Measurements from ENCODE around the gene DPP6. TPM values are rescaled to one million over a fixed set of nuclear protein-coding genes. Genes with fewer than 3 reads are reported as not detected.

Gene DPP6
- total RNA-seq, 2 experiments from 2014 or later, result not detected

DNA sequence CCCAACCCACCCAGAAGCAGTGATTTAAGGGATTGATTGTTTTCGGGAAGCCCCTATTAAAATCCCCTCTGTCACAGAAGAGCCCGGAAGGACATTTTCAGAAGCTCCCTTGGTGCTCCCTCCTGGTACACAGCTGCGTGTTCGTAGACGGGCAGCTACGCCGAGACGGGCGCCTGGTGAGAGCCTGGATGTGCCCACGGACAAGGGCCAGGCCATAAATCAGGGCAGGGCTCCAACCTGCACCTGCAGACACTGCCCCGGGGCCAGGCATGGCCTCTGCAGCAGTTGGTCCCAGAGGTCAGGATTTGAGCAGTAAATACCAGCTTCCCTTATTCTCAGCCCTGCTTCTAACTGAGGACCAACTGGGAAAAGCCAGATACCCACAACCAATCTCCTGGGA lies 843.9 kb downstream of the DPP6 start:
- CTCF ChIA-PET, result no interaction called here
- intact Hi-C loops (cut with DNase I, micrococcal nuclease), result no loop called here
- DNase-seq (no peak), ATAC-seq (ENCODE audit: poor library complexity) (no peak)
- H3K4me1 ChIP-seq (ENCODE audit: insufficient read depth, low read length), result no peaks in the 10 kb centered on the region
- H3K36me3 Mint-ChIP-seq (ENCODE audit: low read depth), result no peaks in the 10 kb centered on the region
- peaks cover 0 to 12% of the 10 kb centered on the region in 2 experiments for H3K9me3 ChIP-seq (ENCODE audit: control insufficient read depth in 1 of 2, insufficient read depth in 1 of 2, low read length in 2 of 2)
- H3K4me1 Mint-ChIP-seq (ENCODE audit: low read depth), result no peaks in the 10 kb centered on the region
- no peak overlapping the region for H3K27ac ChIP-seq (ENCODE audit: low read depth in 1 of 2, low read length in 2 of 2)
- peaks cover 21% of the 10 kb centered on the region for H3K27me3 Mint-ChIP-seq
- TF ChIP-seq, protein P1, sequence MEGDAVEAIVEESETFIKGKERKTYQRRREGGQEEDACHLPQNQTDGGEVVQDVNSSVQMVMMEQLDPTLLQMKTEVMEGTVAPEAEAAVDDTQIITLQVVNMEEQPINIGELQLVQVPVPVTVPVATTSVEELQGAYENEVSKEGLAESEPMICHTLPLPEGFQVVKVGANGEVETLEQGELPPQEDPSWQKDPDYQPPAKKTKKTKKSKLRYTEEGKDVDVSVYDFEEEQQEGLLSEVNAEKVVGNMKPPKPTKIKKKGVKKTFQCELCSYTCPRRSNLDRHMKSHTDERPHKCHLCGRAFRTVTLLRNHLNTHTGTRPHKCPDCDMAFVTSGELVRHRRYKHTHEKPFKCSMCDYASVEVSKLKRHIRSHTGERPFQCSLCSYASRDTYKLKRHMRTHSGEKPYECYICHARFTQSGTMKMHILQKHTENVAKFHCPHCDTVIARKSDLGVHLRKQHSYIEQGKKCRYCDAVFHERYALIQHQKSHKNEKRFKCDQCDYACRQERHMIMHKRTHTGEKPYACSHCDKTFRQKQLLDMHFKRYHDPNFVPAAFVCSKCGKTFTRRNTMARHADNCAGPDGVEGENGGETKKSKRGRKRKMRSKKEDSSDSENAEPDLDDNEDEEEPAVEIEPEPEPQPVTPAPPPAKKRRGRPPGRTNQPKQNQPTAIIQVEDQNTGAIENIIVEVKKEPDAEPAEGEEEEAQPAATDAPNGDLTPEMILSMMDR (IDR thresholded peaks at IDR 0.05), result no peak
- no peak overlapping the region for H3K27ac Mint-ChIP-seq
- no peak overlapping the region for H3K4me3 ChIP-seq (ENCODE audit: low read length)
- no peaks in the 10 kb centered on the region for H3K9me3 Mint-ChIP-seq
- no peaks in the 10 kb centered on the region for H3K36me3 ChIP-seq (ENCODE audit: insufficient read depth, low read length)
- peaks cover 0 to 8% of the 10 kb centered on the region in 2 experiments for H3K27me3 ChIP-seq (ENCODE audit: control insufficient read depth in 1 of 2, insufficient read depth in 2 of 2, low read length in 2 of 2)
- POLR2A ChIA-PET, result no interaction called here
- H3K4me3 Mint-ChIP-seq, result no peak overlapping the region

DNA sequence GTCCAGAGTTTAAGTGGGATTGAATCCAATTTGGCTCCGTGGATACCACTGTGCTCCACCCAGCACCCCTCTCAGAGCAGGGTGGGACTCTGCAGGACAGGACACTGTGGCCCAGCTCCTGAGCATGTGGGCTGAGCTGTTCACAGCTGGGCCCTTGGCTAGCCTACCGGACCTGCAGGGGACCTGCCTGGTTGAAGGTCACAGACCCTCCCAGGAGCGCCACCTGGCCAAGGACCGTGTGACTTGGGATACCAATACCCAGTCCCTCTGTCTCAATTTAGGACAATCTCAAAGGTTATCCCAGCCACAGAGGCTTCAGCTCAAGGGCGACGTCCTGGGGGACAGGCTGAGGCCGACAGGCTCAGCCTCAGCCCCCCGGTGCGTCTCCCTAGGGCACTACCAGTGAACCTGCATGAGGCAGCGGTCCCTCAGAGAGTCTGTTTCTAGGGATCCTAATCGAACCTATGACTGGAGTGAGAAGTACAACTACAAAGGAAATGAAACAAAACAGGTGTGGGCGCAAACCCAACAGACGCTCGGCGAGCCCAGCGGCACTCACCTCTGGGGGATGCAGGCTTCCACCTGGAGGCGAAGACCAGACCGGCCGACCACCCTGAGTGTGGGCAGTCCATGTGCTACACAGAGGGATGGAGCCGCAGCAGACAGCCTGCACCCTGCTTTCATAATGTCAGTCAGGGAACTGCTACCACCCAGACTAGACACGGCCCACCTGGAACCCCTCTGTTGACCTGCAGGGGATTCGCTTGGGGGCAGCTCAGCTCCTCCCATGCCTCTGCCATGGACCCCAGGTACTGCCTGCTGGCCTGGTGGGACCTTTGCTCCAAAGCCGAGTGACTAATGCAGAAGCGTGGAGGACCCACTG lies 847.0 kb downstream of the DPP6 start:
- Histone ChIP-seq H3K9me3 (ENCODE audit: control insufficient read depth in 1 of 2, insufficient read depth in 1 of 2, low read length in 2 of 2) (peaks cover 0 to 13% of the 10 kb centered on the region in 2 experiments), H3K4me3 (ENCODE audit: low read length) (no peak overlapping the region), H3K36me3 (ENCODE audit: insufficient read depth, low read length) (no peaks in the 10 kb centered on the region), H3K27ac (ENCODE audit: low read depth in 1 of 2, low read length in 2 of 2) (no peak overlapping the region), H3K27me3 (ENCODE audit: control insufficient read depth in 1 of 2, insufficient read depth in 2 of 2, low read length in 2 of 2) (peaks cover 0 to 8% of the 10 kb centered on the region in 2 experiments), H3K4me1 (ENCODE audit: insufficient read depth, low read length) (no peaks in the 10 kb centered on the region)
- Mint-ChIP-seq H3K27ac (no peak overlapping the region), H3K36me3 (ENCODE audit: low read depth) (no peaks in the 10 kb centered on the region), H3K4me1 (ENCODE audit: low read depth) (no peaks in the 10 kb centered on the region), H3K4me3 (no peak overlapping the region), H3K9me3 (no peaks in the 10 kb centered on the region), H3K27me3 (peaks cover 6% of the 10 kb centered on the region)
- DNase-seq, result no peak
- TF ChIP-seq, protein P1 (IDR thresholded peaks at IDR 0.05), result no peak
- intact Hi-C loops (cut with DNase I, micrococcal nuclease), result no loop called here
- POLR2A ChIA-PET, result no interaction called here
- no peak for ATAC-seq (ENCODE audit: poor library complexity)
- CTCF ChIA-PET, result no interaction called here

DNA sequence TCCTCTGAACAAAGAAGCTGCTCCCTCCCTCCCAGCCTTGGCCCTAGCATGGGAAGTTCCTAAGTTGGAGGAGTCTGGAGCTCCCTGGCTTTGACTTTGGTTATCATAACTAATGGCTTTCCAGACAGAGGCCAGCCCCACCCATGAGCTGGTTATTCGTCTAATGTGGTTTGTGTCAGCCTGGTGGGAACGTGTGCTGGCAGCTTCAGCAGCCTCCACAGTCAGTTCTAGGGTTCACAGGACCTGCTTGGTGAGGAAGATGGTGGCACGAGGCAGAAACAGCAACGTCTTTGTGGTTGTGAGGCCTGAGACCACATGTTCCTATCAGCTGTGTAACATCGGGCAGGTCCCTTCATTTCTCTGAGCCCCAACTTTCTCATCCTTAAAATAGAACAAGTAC lies 847.7 kb downstream of the DPP6 start:
- H3K27ac Mint-ChIP-seq, result no peak overlapping the region

More for the DNA sequence above, 847.7 kb downstream of the DPP6 start:
- Histone ChIP-seq H3K27me3 (ENCODE audit: control insufficient read depth in 1 of 2, insufficient read depth in 2 of 2, low read length in 2 of 2) (peaks cover 0 to 8% of the 10 kb centered on the region in 2 experiments), H3K36me3 (ENCODE audit: insufficient read depth, low read length) (no peaks in the 10 kb centered on the region), H3K27ac (ENCODE audit: low read depth in 1 of 2, low read length in 2 of 2) (no peak overlapping the region), H3K4me1 (ENCODE audit: insufficient read depth, low read length) (no peaks in the 10 kb centered on the region), H3K4me3 (ENCODE audit: low read length) (no peak overlapping the region), H3K9me3 (ENCODE audit: control insufficient read depth in 1 of 2, insufficient read depth in 1 of 2, low read length in 2 of 2) (peaks cover 0 to 13% of the 10 kb centered on the region in 2 experiments)
- DNase-seq (no peak), ATAC-seq (ENCODE audit: poor library complexity) (no peak)
- Mint-ChIP-seq H3K27me3 (peaks cover 5% of the 10 kb centered on the region), H3K4me3 (no peak overlapping the region), H3K36me3 (ENCODE audit: low read depth) (no peaks in the 10 kb centered on the region), H3K9me3 (no peaks in the 10 kb centered on the region), H3K4me1 (ENCODE audit: low read depth) (no peaks in the 10 kb centered on the region)
- CTCF ChIA-PET, result no interaction called here
- intact Hi-C loops (cut with DNase I, micrococcal nuclease), result no loop called here
- TF ChIP-seq, protein P1 (IDR thresholded peaks at IDR 0.05), result no peak
- POLR2A ChIA-PET, result no interaction called here

Data from CD4-positive, alpha-beta T cell (primary cell).